Measurements from ENCODE around the gene VIPR2.

VIPR2 gene

GRCh38 chr7:159119851-159120539 is 24.7 kb downstream of the VIPR2 start:
- no peak for DNase-seq (ENCODE audit: low read depth, low spot score)

GRCh38 chr7:159119026-159119741 is 25.5 kb downstream of the VIPR2 start:
- DNase-seq (ENCODE audit: low read depth, low spot score): no peak

GRCh38 chr7:159118623-159119022 is 26.0 kb downstream of the VIPR2 start:
- DNase-seq (ENCODE audit: low read depth, low spot score): no peak

- no peak for DNase-seq (ENCODE audit: low read depth, low spot score)
Observed at GRCh38 chr7:159118197-159118595, 26.5 kb downstream of the VIPR2 start.

- no peak for DNase-seq (ENCODE audit: low read depth, low spot score)
Observed at GRCh38 chr7:159117366-159118196, 27.1 kb downstream of the VIPR2 start.

GRCh38 chr7:159116581-159117339 is 27.9 kb downstream of the VIPR2 start:
- DNase-seq (ENCODE audit: low read depth, low spot score): no peak

GRCh38 chr7:159115601-159116501 is 28.8 kb downstream of the VIPR2 start:
- DNase-seq (ENCODE audit: low read depth, low spot score): no peak

- no peak for DNase-seq (ENCODE audit: low read depth, low spot score)
Observed at GRCh38 chr7:159114981-159115380, 29.7 kb downstream of the VIPR2 start.

- DNase-seq (ENCODE audit: low read depth, low spot score): no peak
Observed at GRCh38 chr7:159114096-159114495, 30.6 kb downstream of the VIPR2 start.

GRCh38 chr7:159113056-159113455 is 31.6 kb downstream of the VIPR2 start:
- DNase-seq (ENCODE audit: low read depth, low spot score): no peak

GRCh38 chr7:159112136-159113011 is 32.3 kb downstream of the VIPR2 start:
- DNase-seq (ENCODE audit: low read depth, low spot score): no peak

- DNase-seq (ENCODE audit: low read depth, low spot score): no peak
Observed at GRCh38 chr7:159109653-159110035, 35.0 kb downstream of the VIPR2 start.

- no peak for DNase-seq (ENCODE audit: low read depth, low spot score)
Observed at GRCh38 chr7:159108941-159109652, 35.6 kb downstream of the VIPR2 start.

GRCh38 chr7:159108491-159108890 is 36.2 kb downstream of the VIPR2 start:
- DNase-seq (ENCODE audit: low read depth, low spot score): no peak

- no peak for DNase-seq (ENCODE audit: low read depth, low spot score)
Observed at GRCh38 chr7:159107161-159107892, 37.3 kb downstream of the VIPR2 start.

GRCh38 chr7:159105832-159106811 is 38.5 kb downstream of the VIPR2 start:
- no peak for DNase-seq (ENCODE audit: low read depth, low spot score)
